ENCODE measurements around the gene ACTR3C. TPM values are rescaled to one million over a fixed set of nuclear protein-coding genes. Genes with fewer than 3 reads are reported as not detected.
A peak's percentile ranks its signal among the peaks of the same experiment; 100 is the strongest.

ACTR3C gene
- total RNA-seq, 3 donors from 2014 or later: 5.0 to 54.0 (median 30.2) TPM

DNA sequence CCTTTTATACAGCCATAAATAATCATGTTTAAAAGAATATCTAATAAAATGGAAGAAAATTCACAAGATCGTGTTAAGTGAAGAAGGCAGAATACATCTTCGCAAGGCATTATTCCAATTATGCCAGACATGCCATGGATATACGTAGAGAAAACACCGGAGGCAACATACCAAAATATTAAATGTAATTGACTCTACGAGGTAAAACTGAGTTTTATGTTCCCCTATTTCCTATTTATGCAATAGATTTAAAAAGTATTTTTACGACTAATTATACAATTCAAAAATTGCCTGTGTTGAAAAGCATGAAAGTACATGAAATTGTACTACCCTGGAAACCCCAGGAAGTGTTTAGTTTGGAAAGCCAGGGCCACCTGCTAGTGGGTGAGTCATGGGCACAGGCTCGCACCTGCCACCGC lies 44.3 kb upstream of the ACTR3C start:
- Histone ChIP-seq H3K9me3 (no peaks in the 10 kb centered on the region), H3K27ac (peak overlapping the region; percentile 97 to 98), H3K4me3 (peak overlapping the region; percentile 64 to 92 (median 87)), H3K27me3 (no peaks in the 10 kb centered on the region), H3K4me1 (peaks cover 2 to 13% of the 10 kb centered on the region in 2 donors), H3K36me3 (peaks cover 9% of the 10 kb centered on the region)
- TF ChIP-seq, protein P1, sequence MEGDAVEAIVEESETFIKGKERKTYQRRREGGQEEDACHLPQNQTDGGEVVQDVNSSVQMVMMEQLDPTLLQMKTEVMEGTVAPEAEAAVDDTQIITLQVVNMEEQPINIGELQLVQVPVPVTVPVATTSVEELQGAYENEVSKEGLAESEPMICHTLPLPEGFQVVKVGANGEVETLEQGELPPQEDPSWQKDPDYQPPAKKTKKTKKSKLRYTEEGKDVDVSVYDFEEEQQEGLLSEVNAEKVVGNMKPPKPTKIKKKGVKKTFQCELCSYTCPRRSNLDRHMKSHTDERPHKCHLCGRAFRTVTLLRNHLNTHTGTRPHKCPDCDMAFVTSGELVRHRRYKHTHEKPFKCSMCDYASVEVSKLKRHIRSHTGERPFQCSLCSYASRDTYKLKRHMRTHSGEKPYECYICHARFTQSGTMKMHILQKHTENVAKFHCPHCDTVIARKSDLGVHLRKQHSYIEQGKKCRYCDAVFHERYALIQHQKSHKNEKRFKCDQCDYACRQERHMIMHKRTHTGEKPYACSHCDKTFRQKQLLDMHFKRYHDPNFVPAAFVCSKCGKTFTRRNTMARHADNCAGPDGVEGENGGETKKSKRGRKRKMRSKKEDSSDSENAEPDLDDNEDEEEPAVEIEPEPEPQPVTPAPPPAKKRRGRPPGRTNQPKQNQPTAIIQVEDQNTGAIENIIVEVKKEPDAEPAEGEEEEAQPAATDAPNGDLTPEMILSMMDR (IDR thresholded peaks at IDR 0.05): no peak
- TF ChIP-seq POLR2AphosphoS5 (IDR thresholded peaks at IDR 0.05) (no peak), POLR2A (IDR thresholded peaks at IDR 0.05) (no peak)
- no peak for DNase-seq (ENCODE audit: low spot score in 2 of 2)
- intact Hi-C loops (cut with DNase I; ENCODE audit: low total_unique reads): no loop called here

DNA sequence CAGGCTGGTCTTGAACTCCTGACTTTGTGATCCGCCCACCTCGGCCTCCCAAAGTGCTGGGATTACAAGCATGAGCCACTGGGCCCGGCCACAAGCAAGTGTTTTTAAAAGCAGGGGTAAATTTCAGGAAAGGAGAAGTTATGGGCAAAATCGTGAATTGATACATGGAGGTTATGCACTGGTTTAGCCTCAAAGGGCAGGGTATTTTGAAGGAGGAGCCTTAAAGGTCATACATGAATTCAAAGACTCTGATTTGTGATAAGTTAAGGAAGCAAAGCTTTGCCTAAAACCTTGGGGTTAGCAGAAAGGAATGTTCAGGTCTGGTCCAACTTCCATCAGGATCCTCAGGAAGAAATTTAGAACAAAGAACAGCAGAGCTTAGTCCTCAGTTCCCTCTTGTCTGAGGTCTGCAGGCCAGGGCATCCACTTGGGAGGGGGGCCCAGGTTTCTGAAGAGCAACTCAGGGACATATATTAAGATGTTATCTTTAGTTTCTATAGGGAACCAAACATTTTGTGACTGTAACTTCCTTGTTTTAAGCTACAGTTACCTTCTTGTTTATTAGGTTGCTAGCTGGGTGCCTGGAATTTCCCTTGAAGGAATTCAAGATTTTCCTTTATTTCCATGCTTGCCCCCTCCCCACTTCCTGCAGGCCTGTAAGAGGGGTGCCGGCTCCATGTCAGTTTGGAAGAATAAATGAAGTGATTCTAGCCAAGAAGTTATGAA lies 42.5 kb upstream of the ACTR3C start:
- no peak for DNase-seq (ENCODE audit: low spot score in 2 of 2)
- H3K4me1 ChIP-seq: peaks cover 2 to 13% of the 10 kb centered on the region in 2 donors
- H3K36me3 ChIP-seq: no peaks in the 10 kb centered on the region
- intact Hi-C loops (cut with DNase I; ENCODE audit: low total_unique reads): no loop called here
- no peak overlapping the region for H3K4me3 ChIP-seq
- no peaks in the 10 kb centered on the region for H3K9me3 ChIP-seq
- TF ChIP-seq, protein P1 (IDR thresholded peaks at IDR 0.05): no peak
- TF ChIP-seq POLR2A (IDR thresholded peaks at IDR 0.05) (no peak), POLR2AphosphoS5 (IDR thresholded peaks at IDR 0.05) (no peak)
- H3K27me3 ChIP-seq: no peaks in the 10 kb centered on the region
- peak overlapping the region in 1 of 2 donors; percentile 98 for H3K27ac ChIP-seq

DNA sequence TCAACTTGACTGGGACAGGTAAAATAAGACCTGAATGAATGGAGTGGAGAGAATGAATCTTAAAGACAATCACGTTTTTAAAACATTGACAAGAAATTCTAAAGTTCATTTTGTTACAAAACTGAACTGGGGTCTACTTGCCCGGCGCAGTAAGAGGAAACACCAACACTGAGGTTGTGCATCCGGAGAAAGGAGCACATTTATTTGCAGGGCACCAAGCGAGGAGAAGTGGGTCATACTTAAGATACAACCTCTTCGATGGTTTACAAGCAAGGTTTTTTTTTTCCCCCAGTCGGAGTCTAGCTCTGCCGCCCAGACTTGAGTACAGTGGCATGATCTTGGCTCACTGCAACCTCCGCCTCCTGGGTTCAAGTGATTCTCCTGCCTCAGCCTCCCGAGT lies 41.8 kb upstream of the ACTR3C start:
- intact Hi-C loops (cut with DNase I; ENCODE audit: low total_unique reads): no loop called here
- Histone ChIP-seq H3K36me3 (no peaks in the 10 kb centered on the region), H3K4me1 (peaks cover 0 to 8% of the 10 kb centered on the region in 2 donors), H3K9me3 (no peaks in the 10 kb centered on the region), H3K4me3 (no peak overlapping the region), H3K27ac (no peak overlapping the region), H3K27me3 (no peaks in the 10 kb centered on the region)
- no peak for DNase-seq (ENCODE audit: low spot score in 2 of 2)
- no peak for TF ChIP-seq POLR2A (IDR thresholded peaks at IDR 0.05)
- TF ChIP-seq, protein P1 (IDR thresholded peaks at IDR 0.05): no peak

DNA sequence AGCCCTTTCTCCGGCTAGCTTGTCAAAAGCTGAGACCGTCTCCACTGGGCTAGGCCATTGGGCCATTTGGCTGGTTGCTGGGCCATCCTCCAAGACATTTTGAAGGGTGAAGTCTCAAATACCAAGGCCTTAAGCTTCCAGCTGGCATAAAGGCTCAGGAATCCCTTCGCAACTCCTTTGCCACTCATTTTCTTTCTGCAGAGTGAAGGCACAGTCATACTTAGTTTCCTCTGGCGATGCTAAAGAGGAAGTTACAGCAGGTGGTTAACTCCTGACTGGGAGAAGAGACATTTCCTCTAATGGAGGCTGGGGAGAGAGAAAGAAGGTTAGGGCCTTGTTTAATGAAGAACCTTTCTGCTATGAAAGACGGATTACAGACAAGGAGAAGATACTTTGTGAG lies 40.5 kb upstream of the ACTR3C start:
- intact Hi-C loops (cut with DNase I; ENCODE audit: low total_unique reads): no loop called here

DNA sequence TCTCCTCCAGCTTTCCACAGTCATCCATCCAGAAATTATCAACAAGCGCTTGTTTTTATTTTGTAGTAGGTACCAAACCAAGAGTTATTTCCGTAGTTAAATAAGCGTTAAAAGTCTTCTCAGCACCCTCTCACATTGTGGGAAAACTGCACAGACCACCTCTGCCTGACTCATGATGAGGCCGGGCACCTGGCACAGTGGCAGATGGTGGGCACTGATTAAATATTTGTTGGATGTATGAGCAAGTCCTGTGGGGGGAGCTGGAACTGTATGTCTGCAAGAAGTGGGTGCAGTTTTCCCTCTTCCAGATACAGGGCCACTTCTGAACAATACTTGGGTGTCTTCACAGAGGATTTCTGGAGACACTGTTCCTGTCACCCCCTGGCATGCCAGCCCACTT lies 40.0 kb upstream of the ACTR3C start:
- H3K4me1 ChIP-seq: no peaks in the 10 kb centered on the region
- intact Hi-C loops (cut with DNase I; ENCODE audit: low total_unique reads): no loop called here
- no peak overlapping the region for H3K4me3 ChIP-seq

More for the DNA sequence above, 40.5 kb upstream of the ACTR3C start:
- H3K36me3 ChIP-seq: no peaks in the 10 kb centered on the region
- no peak overlapping the region for H3K27ac ChIP-seq
- no peaks in the 10 kb centered on the region for H3K9me3 ChIP-seq
- no peak overlapping the region for H3K4me3 ChIP-seq
- TF ChIP-seq POLR2A (IDR thresholded peaks at IDR 0.05) (no peak), POLR2AphosphoS5 (IDR thresholded peaks at IDR 0.05) (no peak)
- TF ChIP-seq, protein P1 (IDR thresholded peaks at IDR 0.05): no peak
- no peak for DNase-seq (ENCODE audit: low spot score in 2 of 2)
- no peaks in the 10 kb centered on the region for H3K27me3 ChIP-seq
- no peaks in the 10 kb centered on the region for H3K4me1 ChIP-seq

More for the DNA sequence above, 40.0 kb upstream of the ACTR3C start:
- DNase-seq (ENCODE audit: low spot score in 2 of 2): no peak
- Histone ChIP-seq H3K9me3 (no peaks in the 10 kb centered on the region), H3K27ac (no peak overlapping the region), H3K27me3 (no peaks in the 10 kb centered on the region), H3K36me3 (no peaks in the 10 kb centered on the region)
- no peak for TF ChIP-seq POLR2AphosphoS5 (IDR thresholded peaks at IDR 0.05)
- no peak for TF ChIP-seq POLR2A (IDR thresholded peaks at IDR 0.05)
- TF ChIP-seq, protein P1 (IDR thresholded peaks at IDR 0.05): no peak
